DMS53 treated with DMSO at 0.1 percent for 48 hours (cell line): ENCODE measurements around the gene DDX1.

Source experiments
- DNase-seq: peaks from one replicate; lab custom pipeline; 2025; ENCODE audit not compliant: unreplicated experiment; lab: John Stamatoyannopoulos, UW

Gene DDX1

DNA sequence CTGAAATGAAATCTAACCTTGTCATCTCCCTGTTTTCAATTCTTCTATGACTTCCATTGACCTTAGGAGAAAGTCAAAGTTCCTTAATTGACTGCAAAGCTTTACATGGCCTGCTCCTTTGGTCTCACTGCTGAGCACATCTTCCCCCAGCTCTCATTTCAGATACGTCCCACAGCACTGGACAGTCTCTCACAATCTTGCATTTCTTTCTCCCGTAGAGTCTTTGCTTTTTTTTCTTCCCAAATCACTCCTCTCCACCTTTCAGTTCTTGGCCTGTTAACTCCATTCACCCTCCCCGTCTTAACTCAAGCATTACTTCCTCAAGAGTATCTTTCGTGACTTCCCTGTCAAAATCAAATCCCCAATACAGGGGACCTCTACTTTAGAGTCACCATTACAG, 67.2 kb downstream of the DDX1 start:
- DNase-seq = no peak

DNA sequence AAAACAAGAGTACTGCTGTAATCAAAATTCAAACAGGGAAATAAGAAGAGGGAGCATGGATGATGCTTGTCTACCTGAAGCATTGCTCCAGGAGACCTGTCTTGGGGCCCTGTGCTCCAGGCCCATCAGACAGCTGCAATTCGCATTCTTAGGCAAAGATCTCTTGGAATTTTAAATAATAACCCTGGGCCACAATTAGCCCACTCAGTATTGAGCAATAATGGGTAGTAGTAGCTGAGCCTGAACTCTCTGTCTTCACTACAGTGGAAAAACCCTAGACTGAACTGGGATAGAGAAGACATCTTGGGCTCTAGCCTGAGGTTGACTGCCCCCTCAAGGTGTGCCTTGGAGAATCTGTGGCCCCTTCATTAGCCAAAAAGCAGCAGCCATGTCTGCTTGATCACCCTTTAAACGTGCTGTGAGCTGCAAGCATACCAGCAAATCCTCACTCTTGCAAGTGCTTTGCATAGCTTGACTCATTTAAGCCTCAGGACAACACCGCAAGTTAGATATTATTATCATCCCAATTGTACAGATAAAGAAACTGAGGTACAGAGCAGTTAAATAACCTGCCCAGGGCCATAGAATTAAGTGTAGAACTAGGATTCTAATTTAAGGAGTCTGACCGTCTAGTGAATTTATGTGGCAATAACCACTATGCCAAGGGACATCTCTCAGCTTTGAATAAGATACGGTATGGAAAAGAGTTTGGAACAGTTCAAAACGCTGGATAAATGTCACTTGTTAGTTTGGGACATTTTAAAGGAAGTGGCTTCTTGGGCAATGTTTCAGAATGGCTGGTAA, 69.0 kb downstream of the DDX1 start:
- no peak for DNase-seq

DNA sequence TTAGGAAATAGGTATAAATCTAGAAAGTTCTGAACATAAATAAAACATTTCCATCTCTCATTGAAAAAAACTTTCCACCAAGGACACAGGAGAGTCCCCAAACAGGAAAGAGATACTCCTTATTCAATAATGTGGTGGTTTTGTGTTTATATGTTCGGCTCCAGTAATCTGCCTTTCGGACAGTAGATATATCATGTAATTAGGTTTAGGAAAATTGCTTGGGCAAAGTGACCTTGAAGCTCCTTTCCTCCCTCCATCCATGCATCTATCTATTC, 69.6 kb downstream of the DDX1 start:
- no peak for DNase-seq

DNA sequence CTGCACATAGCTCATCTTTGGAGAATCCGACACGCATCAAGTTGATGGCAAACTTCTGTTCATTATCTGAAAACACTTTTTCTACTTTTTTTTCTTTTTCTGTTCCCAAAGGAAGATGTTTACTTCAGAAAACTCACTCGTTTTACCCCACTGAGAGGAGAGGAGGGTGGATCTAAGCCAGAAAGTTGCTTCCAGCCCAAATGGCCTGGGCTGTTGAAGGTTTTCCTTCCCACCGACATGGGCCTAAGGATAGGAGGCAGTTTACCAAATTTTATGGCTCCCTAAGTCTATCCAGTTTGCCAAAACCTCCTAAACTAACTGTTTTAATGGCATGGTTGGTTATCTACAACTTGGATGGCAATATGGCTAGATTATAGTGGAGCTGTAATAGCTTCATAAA, 70.4 kb downstream of the DDX1 start:
- no peak for DNase-seq

DNA sequence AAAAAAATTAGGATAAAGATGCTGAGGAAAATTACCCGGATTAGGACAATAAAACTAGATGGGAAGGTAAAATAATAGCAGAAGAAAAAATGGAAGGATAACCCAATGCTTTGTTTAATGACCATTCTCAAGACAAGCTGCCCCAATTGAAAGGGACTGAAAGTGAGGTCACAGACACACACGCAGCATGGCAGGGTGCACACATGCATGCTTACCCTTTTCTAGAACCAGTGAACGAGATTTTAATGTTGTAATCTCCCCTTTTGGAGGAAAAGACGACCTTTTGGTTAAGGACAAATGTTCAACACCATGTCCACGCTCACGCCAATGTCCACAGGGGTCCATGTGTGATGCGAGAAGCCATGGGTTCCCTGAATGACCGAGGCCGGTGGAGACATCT, 70.9 kb downstream of the DDX1 start:
- no peak for DNase-seq

DNA sequence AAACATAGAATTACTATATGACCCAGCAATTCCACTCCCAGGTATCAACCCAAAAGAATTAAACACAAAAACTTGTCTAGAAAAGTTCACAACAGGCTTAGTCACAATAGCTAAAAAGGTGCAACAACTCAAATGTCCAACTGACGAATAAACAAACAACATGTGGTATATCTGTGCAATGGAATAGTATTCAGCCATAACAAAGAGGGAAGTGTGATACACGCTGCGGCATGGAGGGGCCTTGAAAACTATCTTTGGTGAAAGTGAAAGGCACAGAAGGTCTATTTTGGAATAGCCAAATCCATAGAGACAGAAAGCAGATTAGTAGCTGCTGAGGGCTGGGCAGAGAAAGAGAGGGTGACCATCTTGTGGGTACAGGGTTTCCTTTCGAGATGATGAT, 72.1 kb downstream of the DDX1 start:
- no peak for DNase-seq

DNA sequence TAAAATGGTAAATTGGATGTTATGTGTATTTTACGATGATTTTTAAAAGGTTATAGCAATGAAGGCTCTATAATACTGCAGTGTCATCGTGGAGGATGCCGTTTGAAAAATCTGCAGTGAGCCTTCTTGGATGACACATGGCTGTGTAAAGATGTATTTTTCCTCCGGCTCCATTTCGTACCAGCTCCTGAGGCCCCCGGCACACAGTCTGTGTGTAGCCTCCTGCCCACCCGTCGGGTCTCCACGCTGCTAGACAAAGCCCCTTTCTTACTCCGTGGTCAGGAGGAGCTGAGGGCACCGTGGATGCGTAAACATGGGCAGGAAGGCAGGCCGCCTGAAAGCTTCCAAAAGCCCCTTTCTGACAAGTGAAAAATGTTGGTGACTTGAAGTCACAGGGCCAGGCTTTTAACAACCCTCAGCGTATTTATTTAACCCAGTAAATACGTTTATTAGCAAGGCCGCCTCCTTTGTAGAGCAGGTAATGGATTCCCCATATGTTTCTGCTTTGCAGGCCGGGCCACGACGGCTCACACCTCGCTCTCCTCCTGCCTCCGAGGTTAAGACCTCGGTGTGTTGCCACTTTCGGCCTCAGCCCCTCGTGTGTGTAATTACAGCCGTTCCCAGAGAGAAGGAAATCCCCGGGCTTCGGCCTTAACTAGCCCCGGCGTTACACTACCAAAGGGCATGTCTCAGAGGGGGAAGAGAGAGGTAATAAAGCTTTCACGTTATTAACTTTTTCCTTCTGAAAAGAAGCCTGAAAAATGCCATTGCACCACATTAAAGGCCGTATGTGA, 72.8 kb downstream of the DDX1 start:
- DNase-seq = no peak

DNA sequence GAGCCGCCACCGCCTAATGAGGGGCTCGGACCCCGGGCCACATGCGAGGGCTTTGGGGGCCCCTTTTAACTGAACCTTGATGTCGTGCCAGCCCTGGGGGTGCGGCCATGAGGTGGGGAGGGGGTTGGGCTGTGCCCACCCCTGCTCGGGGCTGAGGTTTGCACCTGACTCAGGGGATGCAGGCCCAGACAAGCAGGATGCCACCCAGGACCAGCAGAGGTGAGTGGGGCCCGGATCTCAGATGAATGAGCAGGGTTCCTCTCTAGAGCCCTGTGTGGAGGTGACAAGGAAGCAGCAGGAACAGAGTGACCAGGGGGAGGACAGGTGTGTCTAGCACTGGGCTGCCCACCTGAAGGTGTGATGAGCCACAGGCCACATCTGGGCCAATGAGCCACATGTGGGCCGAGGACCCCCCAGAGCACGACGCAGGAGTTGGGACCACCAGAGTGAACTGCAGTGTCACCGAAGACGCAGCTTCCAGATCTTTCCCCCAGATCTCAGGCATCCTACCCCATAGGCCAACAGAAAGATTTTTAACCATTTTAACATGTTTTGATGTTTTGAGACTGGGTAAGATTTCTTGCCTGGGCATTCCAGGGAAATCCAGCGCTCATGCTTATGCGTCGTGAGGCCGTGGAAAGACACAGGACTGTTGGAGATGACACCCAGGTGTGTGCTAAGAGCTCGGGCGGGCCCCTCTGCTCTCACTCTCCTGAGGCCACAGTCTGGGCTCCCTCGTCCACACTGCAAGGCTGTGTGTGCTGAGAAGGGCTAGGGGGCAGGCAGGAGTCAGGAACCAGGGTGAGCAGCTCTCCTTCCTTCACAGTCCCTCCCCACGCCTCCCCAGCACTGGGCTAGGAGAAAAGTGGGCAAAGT, 73.6 kb downstream of the DDX1 start:
- DNase-seq = no peak

DNA sequence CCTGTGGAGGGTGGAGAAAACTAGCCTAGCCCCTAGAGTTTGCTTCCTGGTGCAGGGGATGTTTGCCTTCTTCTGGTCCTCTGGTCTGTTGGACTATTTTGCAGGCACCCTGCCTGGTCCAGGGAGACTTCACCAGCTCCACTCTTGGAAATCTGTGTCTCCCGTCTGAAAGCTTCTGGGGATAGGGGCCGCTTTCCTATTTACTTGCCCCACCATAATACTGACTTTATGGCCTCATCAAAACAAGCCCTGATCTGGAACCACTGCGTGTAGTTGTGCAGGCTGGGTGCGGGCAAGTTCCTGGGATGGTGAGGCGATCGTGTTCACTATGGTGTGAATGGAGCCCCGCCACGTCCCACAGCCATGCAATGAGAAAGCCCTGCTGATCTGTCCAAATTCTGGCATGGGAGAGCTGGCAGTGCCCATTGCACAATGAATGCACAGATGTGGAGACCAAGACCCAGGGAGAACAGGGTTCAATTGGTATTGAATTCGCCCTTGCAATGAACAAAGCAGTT, 74.3 kb downstream of the DDX1 start:
- no peak for DNase-seq

DNA sequence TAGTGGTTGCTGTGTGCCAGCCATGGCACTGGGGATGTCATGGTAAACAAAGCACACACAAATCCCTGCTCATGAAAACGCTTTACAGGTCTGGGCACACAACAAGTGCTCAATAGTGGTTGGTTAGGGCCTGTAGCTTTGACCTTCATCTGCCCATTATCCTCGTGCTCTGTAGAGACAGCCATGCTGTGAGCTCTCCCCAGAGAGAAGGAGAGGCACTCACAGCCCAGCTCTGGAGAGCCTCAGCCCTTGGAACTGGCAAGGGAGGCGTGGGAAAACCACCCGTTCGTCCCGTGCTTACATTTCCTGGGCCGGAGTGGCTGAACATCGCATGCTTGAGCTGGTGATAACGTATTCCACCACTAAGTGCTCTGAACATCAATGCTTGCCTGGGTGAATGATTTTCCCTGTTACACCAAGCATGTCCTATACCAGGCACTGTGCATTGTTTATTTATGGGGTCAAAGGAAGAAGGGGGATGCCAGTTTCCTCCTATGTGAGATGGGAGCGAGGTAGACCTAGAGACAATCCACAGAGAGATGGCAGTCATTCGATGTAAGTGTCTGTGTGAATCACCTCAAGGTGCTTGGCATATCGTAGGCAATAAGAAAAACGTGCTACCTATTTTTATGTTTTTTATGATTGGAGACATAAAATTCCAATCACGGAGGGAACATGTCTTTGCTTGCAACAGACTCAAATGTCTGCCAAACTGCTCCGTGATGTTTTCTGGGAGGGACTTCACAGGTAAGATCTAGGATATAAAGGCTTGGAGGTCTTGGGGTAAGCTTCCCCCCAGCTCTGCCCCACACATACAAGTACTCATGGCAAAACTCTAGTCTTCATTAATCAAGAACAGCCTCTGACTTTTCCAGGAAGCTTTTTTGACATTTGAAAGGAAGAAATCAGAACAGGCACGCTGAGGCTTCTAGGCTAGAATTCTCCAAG, 75.5 kb downstream of the DDX1 start:
- no peak for DNase-seq

DNA sequence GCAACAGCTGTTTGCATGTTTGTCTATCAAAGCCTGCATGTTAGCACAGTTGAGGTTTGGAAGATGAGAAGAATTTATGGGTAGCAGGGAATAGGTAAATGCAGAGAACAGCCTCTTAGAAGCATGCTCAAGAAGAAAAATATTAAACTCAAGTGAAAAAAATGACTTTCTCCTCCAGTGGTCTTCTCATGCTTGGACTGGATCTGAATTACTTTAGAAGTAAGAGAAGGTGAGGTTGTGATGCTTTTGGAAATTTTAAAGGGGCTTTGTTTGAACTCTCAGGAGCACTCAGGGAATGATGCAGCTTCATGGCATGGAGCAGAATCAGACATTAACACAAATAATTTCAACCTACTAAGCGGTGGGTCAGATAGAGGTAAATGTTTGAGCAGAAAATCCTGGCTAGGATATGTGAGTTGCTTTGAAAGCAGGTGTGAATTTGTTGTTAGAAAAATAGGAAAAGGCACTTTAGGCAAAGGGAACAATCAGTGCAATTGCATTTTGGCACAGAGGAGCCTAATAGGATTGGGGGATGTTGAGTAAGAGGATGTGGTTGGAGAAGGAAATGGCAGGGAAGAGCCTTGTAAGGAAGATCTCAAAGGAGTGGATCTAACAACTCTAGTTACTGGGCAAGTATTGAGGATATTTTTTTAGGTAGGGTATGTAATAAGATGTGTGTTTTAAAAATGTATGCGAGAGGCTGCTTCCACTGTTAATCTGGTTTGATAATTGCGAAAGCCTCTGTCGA, 76.3 kb downstream of the DDX1 start:
- no peak for DNase-seq

DNA sequence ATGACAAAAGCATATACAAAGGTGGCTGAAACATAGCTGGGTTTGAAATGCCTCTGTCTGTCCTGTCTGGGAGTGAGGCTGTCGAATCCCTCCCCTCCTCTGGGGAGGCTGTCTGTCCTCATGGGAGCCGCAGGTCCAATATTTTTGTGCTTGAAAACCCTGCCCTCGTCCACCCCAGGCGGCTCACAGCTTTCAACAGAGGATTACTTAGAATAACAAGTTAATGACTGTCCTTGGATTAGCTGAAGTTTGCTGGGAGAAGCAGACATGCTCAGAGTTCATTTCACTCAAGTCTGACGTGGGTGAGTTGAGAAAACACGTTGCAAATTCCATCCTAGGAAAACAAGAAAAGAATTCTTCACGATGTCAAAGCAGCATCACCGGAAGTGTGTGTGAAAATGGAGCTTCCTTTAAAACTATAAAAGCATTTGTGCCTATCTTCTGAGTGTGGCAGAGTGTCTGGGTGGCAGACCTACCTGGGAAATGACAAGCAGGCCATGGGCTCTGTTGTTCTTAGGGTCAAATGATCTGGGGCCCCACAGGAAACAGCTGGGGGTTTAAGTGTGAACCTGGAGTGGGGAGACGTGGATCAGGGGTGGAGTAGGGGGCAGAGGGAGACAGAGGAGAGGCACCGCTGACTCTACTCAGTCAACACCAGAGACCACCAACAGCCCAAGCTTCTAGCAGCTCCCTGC, 77.1 kb downstream of the DDX1 start:
- no peak for DNase-seq

DNA sequence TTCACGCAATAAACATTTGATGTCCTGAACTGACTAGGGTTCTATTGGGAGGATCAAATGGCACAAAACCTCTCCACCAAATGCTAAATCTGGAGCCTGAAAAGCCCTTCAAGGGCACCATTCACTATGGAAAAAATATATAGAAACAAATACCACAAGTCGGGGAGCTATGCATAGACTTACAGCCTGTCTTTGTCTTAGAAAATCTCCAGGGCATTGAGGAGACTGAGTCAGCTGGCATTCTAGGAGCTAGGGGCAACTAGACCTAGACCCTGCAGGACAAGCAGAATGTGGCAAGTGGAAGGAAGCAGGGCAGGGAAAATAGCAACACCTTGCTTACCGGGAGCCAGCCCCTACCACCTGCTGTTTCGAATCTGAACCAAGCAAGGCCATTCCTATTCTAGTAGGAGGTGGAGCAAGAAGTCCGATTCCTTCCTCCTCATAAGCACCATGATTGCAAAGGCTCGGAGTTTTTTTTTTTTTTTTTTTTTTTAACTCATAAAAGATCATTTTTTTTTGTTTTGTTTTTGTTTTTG, 77.8 kb downstream of the DDX1 start:
- DNase-seq = no peak

DNA sequence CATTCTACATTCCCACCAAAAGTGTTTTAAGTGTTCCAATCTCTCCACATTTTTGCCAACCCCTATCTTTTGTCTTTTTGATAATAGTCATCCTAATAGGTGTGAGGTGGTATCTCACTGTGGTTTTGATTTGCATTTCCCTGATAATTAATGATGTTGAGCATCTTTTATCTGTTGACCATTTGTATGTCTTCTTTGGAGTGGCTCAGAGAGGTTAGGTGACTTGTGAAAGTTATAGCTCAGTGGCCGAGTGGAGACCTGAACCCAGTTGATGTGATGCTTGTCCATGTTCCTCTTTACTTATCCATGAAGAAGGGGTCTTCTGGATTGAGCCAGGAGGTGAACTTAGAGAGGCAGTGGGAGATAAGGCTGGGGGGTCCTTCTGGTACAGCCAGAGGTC, 78.8 kb downstream of the DDX1 start:
- no peak for DNase-seq

DNA sequence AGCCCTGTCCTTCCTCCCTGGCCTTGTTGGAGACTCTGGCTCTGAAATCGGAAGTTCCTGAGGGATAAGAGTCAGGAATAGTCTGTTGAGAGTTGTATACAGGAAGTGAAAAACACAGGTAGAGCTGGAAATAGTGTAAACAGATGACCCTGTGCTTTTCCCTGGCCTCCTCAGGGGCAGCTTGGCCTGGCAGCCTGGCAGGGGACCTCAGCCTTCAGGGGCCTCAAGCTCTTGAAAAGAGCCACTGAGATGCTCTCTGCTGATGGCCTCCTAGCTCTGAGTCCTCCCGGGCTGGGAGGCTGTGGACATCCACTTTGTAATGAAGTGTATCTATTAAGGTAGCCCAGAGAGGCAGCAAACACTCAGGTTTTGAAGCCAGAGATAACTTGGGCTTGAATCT, 79.3 kb downstream of the DDX1 start:
- DNase-seq = no peak

DNA sequence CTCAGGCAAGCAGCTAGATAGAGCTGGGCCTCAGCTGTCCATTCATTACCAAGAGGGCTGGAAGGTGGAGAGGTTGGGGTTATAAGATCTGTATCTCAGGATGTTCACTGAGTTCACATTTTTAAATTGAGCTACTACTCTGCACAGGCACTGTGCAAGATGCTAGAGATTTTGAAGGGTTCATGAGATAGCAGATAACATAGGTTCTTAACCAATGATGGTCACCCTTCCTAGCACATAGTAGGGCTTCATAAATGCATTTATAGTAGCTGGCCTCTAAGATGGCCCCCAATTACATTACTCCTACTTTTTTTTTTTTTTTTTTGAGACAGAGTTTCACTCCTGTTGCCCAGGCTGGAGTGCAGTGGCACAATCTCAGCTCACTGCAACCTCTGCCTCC, 79.7 kb downstream of the DDX1 start:
- no peak for DNase-seq

DNA sequence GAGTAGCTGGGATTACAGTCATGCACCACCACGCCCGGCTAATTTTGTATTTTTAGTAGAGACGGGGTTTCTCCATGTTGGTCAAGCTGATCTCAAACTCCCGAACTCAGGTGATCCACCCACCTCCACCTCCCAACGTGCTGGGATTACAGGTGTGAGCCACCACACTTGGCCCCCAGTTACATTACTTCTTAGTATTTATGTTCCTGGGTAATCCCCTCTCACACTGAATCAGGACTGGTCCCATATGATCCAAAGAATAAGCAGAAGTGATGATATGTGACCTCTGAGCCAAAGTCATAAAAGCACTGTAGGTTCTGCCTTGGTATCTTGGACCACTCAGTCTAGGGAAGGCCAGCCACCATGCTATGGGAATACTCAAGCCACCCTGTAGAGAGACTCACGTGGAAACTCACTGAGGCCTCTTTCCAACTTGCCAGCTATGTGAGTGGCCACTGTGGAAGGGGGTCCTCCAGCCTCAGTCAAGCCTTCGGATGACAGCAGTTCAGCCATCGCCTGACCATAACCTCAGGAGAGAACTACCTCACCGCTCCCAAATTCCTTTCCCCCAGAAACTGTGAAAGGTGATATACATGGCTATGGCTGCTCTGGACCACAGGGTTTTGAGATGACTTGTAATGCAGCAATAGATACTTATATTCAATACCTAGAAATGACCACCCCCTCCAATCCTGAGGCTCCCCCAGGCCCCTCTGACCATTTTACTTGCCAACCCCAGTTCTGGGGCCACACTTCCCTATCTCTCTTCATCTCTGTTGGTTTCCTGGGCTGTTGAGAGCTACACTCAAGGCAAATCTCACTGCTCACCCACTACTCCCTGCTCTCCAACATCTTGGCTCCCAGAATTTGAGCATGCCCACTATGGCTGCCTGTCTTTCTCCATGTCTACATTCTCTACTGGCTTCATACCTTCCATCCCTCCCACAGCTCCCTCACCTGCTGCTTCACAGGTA, 80.5 kb downstream of the DDX1 start:
- DNase-seq = no peak
